GM12878 (cell line): ENCODE results near the gene XPOT.

Experiments
- NRF1 ChIP-seq: conservative IDR thresholded peaks from 2 replicates; pipeline ENCODE4 v1.6.1; 2011; ENCODE audit warnings: mild to moderate bottlenecking, low read depth, low read length, improper control_type of control experiment
- ZBTB33 ChIP-seq: fragments of 450-650 bp; IDR thresholded peaks from 2 replicates; pipeline ENCODE4 v1.6.1; 2017; ENCODE audit warnings: mild to moderate bottlenecking

- TF ChIP-seq NRF1 (no peak), ZBTB33 (no peak)
Observed at GRCh38 chr12:64392221-64392620, 12.0 kb upstream of the XPOT start.
